ENCODE results near the gene TOM1.

Gene TOM1

GRCh38 chr22:35325209-35325608, 25.5 kb downstream of the TOM1 start:
- no peak for DNase-seq

GRCh38 chr22:35326854-35327562, 27.3 kb downstream of the TOM1 start:
- DNase-seq = no peak

GRCh38 chr22:35327690-35328471, 28.2 kb downstream of the TOM1 start:
- DNase-seq = no peak

DNA sequence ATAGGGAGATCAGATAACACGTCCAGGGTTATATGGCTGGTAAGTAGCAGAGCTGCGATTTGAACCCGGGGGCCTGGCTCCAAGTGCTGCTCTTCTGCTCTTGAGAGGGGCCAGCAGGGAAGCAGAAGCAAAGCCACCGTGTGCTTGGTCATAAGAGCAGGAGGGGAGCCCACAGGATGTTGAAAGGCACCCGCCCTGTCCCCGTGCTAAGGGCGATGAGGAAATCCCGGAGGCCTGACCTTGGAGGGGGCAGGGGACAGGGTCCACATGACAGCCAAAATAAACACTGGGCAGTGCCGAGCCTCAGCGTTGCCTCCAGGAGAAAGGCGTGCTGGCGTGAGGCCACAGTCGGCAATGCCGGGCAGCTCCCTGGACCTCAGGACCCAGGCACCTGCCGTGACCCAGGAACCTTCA, 28.8 kb downstream of the TOM1 start:
- no peak for DNase-seq

GRCh38 chr22:35329114-35329847, 29.6 kb downstream of the TOM1 start:
- DNase-seq = no peak

GRCh38 chr22:35330258-35330861, 30.7 kb downstream of the TOM1 start:
- DNase-seq = no peak

DNA sequence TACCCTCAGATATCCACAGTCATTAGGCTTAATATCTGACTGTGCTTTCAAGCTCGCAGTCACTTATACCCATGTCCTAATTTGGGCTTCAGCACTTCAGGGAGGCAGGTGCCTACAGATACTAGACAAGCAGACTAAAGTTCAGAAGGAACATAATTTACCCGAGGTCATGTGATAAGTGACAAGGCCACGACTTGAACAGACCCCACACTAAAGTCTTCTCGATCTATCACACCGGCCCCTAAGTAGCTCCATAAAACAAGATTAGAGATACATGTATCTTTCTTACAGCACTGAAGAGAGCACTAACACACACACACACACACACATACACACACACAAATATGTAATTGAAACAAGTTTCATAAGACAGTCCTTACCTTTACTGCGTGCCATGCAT, 32.6 kb downstream of the TOM1 start:
- no peak for DNase-seq

DNA sequence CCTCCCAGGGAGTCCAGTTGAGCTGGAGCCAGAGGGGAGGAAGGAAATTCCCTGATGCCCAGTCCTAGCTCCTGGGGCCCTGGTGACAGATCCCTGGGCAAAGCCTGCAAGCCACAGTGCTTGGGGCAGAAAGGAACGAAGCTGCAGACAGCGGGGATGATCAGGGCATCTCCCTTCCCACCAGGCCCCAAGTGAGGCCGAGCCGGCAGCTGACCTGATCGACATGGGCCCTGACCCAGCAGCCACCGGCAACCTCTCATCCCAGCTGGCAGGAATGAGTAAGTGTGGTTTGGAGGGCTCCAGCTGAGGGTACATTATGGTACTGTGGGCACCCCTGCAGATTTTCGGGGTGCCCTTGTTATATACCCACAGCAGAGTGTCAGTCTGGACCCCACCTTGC, 33.5 kb downstream of the TOM1 start:
- DNase-seq = no peak

DNA sequence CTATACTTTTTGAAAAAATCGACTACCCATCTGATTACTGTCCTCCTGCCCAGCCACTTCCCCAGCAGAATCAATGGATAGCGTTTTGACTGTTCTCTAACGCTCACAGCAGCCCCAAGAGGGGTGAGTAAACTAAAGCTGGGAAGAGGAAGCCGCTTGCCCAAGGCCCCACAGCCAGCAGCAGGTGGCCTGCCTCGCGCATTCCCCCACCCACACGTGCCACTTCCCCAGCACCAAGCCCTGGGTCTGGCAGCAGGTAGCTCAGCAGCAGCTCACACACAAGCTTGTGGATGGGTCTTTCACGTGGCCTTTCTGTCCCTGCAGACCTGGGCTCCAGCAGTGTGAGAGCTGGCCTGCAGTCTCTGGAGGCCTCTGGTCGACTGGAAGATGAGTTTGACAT, 34.3 kb downstream of the TOM1 start:
- no peak for DNase-seq

DNA sequence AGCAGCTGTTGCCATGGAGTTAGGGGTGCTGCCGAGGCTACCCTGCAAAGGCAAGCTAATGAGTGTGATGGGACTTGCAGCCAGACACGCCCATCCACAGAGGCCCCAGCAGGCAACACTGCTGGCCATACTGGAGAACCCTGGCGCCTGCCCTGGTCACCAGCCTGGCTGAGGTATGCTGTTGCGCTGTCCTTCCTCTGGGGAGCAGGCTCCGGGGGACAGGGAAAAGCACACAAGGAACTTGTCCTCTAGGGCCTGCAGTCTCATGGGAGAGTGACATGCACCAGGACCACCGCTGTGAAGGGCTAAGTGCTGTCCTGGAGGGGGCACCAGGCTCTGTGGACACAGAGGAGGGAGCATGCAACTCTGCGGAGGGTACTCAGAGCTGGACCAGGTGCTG, 35.8 kb downstream of the TOM1 start:
- no peak for DNase-seq

- no peak for DNase-seq
Measured at GRCh38 chr22:35335936-35336781, 36.5 kb downstream of the TOM1 start.

DNA sequence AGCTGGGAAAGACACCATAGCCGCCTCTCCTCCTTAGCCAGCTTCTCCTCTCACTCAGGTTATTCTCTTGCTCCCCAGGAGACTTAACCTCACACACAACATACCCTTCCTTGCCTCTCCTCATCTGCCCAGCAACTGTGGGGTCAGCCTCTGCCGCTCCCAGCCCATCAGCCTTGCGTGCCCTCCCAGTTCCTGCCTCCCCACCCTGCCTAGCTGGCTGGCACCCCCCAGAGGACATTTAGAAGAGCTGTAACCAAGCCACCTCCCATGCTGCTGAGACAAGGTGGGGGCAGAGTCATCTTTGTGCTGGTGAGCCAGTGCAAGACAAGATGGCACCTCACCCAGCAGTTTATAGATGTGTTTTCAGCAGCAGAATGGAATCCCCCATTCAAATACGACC, 38.2 kb downstream of the TOM1 start:
- no peak for DNase-seq

- no peak for DNase-seq
Measured at GRCh38 chr22:35341090-35341874, 41.6 kb downstream of the TOM1 start.

- DNase-seq = no peak
Measured at GRCh38 chr22:35342390-35342789, 42.7 kb downstream of the TOM1 start.

DNA sequence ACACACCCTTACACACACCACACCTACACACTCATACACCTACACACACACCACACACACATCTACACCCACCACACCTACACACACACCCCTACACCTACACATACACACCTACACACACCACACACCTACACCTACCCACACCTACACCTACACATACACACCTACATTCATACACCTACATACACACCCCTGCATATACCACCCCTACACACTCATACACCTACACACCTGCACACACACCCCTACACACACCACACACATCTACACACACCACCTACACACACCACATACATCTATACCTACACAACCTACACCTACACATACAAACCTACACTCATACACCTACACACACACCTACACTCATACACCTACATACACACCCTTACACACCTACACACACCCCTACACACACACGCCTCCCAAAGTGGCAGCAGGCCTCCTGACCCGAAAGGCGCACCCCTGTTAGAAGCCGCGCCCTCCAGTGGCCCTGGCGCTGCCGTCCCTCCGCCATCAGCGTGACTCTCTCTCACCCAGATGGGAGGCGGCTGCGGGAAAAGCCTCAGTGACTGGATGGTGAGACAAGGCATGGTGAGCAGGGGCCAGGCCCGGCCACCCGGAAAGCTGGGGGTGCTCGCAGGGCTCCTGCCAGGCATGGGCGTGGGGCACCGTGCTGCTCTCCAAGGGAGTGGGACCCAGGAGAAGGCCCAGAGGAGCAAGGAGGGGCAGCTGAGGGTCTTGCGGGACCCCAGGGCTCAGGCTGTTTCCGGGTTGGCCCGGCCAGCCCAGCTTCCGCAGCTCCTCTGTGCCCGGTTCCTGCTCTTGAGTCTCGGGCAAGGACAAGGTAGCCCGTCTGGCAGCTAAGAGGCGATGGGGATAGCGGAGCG, 44.2 kb downstream of the TOM1 start:
- no peak for DNase-seq

DNA sequence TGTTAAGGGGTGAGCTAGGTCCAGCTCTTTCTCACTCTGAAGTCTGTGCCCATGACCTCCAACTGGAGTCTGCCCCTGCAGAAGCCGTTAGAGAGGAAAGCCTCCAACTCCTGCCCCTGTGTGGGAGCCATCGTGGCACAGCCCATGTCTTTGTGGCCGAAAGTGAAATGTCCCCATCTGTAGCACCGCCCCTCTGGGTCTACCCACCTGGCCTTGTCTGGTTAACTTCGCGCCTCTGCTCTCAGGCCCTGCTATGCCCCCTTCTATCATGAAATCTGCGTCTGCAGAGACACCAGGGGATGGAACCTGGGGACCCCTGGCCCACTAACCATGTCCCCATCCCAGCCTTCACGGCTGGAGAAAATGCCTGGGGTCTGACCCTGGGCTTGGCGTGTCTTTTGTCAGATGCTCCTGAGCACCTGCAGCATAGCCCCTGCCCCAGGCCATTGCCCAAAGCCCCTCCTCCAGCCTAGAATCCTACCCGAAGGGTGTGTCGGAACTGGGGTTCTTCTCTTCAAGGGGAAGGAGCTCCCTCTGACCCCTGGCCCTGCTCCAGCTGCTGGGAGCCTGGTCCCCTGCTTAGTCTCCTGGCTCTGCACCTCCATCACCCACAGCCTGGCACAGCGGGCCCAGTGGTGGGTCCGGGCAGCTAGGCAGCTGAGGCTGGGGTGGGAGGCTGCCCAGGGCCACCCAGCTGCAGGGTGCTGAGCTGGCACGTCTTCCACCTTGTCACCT, 45.4 kb downstream of the TOM1 start:
- DNase-seq = no peak

GRCh38 chr22:35345808-35346505, 46.3 kb downstream of the TOM1 start:
- no peak for DNase-seq

DNA sequence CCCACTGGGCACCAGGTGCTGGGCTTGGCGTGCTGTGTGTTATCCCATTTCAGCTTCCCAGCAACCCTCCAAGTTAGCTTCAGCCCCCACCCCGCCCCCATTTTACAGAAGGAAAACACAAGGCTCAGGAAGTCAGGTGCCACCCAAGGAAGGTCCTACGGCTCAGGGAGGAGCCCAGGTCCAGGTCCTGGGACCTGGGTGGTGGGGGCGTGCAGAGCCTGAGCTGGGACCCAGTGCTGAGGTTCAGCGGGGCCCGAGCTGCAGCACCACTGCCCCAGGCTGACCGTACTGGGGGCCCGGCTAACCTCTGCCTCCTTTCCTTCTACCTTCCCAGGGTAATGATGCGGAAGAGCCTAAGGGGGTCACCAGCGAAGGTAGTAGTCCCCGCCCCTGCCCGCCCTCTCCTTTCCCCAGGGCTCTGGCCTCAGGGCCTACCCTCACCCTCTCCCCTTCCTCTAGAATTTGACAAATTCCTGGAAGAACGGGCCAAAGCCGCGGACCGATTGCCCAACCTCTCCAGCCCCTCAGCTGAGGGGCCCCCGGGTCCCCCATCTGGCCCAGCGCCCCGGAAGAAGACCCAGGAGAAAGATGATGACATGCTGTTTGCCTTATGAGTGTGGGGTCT, 47.0 kb downstream of the TOM1 start:
- no peak for DNase-seq

DNA sequence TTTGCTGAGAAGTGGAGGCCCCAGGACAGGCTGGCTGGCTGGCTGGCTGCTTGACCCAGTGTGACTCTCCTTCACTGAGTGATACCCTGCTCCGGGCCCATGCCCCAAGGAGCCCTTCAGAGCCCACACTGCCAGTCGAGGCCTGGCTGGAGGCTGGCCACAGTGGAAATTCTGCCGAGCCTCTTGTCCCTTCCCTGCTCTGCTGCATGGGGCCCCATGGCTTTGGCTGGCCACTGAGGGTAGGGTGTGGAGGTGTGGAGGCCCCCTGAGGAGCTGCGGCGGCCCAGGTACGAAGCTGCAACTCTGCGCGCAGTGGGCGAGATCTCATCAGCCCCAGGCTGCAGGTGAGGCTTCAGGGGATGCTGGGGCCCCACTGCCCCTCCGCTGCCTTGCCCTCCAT, 47.8 kb downstream of the TOM1 start:
- no peak for DNase-seq
